Loucy (cell line): Measurements from ENCODE around the gene NRAS.

ENCODE experiments used
- H2AFZ ChIP-seq: fragments of 200-600 bp; sonication (generic); 2 replicates; pipeline ENCODE4 v1.6.0; 2016; ENCODE audit warnings: antibody characterized with exemption, mild to moderate bottlenecking, low read length, moderate library complexity
- H3F3A ChIP-seq: fragments of 200-600 bp; 2 replicates; pipeline ENCODE4 v1.6.0; 2016; ENCODE audit warnings: antibody characterized with exemption, low read depth, mild to moderate bottlenecking
- H3K27me3 ChIP-seq: fragments of 200-600 bp; sonication (generic); 2 replicates; pipeline ENCODE4 v1.6.1; 2014; ENCODE audit warnings: low read length, mild to moderate bottlenecking; ENCODE audit not compliant: insufficient read depth, poor library complexity, severe bottlenecking
- H3K36me3 ChIP-seq: fragments of 200-600 bp; sonication (generic); 2 replicates; pipeline ENCODE4 v1.6.1; 2016; ENCODE audit warnings: low read length; ENCODE audit not compliant: insufficient read depth
- H3K4me1 ChIP-seq: fragments of 200-600 bp; sonication (generic); 2 replicates; pipeline ENCODE4 v1.5.1; 2014; ENCODE audit warnings: low read length, mild to moderate bottlenecking; ENCODE audit not compliant: insufficient read depth, poor library complexity, severe bottlenecking
- H3K4me2 ChIP-seq: fragments of 200-600 bp; sonication (generic); 2 replicates; pipeline ENCODE4 v1.6.0; 2014; ENCODE audit warnings: antibody characterized with exemption, low read length, low read depth, mild to moderate bottlenecking; ENCODE audit not compliant: poor library complexity, severe bottlenecking
- H3K4me3 ChIP-seq: fragments of 200-600 bp; sonication (generic); 2 replicates; pipeline ENCODE4 v1.5.1; 2014; ENCODE audit warnings: low read length, mild to moderate bottlenecking, mixed read lengths; ENCODE audit not compliant: poor library complexity, severe bottlenecking
- H3K79me2 ChIP-seq: fragments of 200-600 bp; sonication (generic); 2 replicates; pipeline ENCODE4 v1.6.1; 2014; ENCODE audit warnings: low read length; ENCODE audit not compliant: insufficient read depth
- H3K9ac ChIP-seq: fragments of 200-600 bp; sonication (generic); 2 replicates; pipeline ENCODE4 v1.6.0; 2014; ENCODE audit warnings: mild to moderate bottlenecking, low read depth, low read length, moderate library complexity; ENCODE audit not compliant: poor library complexity, severe bottlenecking
- H3K9me2 ChIP-seq: fragments of 200-600 bp; sonication (generic); replicated peaks from 2 replicates; pipeline ENCODE4 v1.6.1; 2016; ENCODE audit warnings: low read depth, low read length, mixed read lengths
- H3K9me3 ChIP-seq: fragments of 200-600 bp; sonication (generic); 2 replicates; pipeline ENCODE4 v1.6.1; 2014; ENCODE audit warnings: mild to moderate bottlenecking, antibody characterized with exemption, low read length, low read depth; ENCODE audit not compliant: insufficient read depth
- H4K20me1 ChIP-seq: fragments of 200-600 bp; sonication (generic); 2 replicates; pipeline ENCODE4 v1.6.0; 2014; ENCODE audit warnings: antibody characterized with exemption, low read length, mild to moderate bottlenecking; ENCODE audit not compliant: insufficient read depth, poor library complexity, severe bottlenecking
- CTCF ChIP-seq: fragments of 200-600 bp; sonication (generic); conservative IDR thresholded peaks from 2 replicates; pipeline ENCODE4 v1.5.1; 2014; ENCODE audit warnings: mild to moderate bottlenecking, antibody characterized with exemption, low read length
- EZH2phosphoT487 ChIP-seq: fragments of 200-600 bp; IDR thresholded peaks from 2 replicates; pipeline ENCODE4 v1.6.1; 2018; ENCODE audit warnings: antibody characterized with exemption, mild to moderate bottlenecking, moderate library complexity, borderline replicate concordance

The NRAS gene

GRCh38 chr1:114716304-114717170, at the start of gene NRAS:
NRAS (minus strand) TSS chr1:114716771; CDS start chr1:114716160, 611 bp downstream.
- H3K9me3 ChIP-seq, result no peaks in the 10 kb centered on the region
- H3K36me3 ChIP-seq, result peaks cover 69% of the 10 kb centered on the region
- TF ChIP-seq EZH2phosphoT487 (no peak), CTCF (no peak)
- H3K9ac ChIP-seq, result peak within 1 kb of the TSS; percentile 97
- peak within 1 kb of the TSS; percentile 100 for H3K4me2 ChIP-seq
- no peaks in the 10 kb centered on the region for H3K9me2 ChIP-seq
- peaks cover 19% of the 10 kb centered on the region for H4K20me1 ChIP-seq
- H3K79me2 ChIP-seq, result peaks cover 41% of the 10 kb centered on the region
- peaks cover 11% of the 10 kb centered on the region for H3K4me1 ChIP-seq
- peaks cover 10% of the 10 kb centered on the region for H3F3A ChIP-seq
- H3K4me3 ChIP-seq, result peak within 1 kb of the TSS; percentile 94
- H2AFZ ChIP-seq, result peak within 1 kb of the TSS; percentile 88
- no peaks in the 10 kb centered on the region for H3K27me3 ChIP-seq

- no peaks in the 10 kb centered on the region for H3K36me3 ChIP-seq
- no peaks in the 10 kb centered on the region for H4K20me1 ChIP-seq
- H3F3A ChIP-seq, result no peaks in the 10 kb centered on the region
- no peak overlapping the region for H3K4me2 ChIP-seq
- no peak overlapping the region for H3K9ac ChIP-seq
- H2AFZ ChIP-seq, result no peak overlapping the region
- no peaks in the 10 kb centered on the region for H3K4me1 ChIP-seq
- H3K9me3 ChIP-seq, result no peaks in the 10 kb centered on the region
- peaks cover 7% of the 10 kb centered on the region for H3K27me3 ChIP-seq
- H3K9me2 ChIP-seq, result no peaks in the 10 kb centered on the region
- H3K79me2 ChIP-seq, result no peaks in the 10 kb centered on the region
- TF ChIP-seq CTCF, result no peak
- no peak for TF ChIP-seq EZH2phosphoT487
- H3K4me3 ChIP-seq, result no peak overlapping the region
These were observed 48.1 kb upstream of the NRAS start for GRCh38 chr1:114764689-114765088.

- peak overlapping the region; percentile 93 for H3K4me3 ChIP-seq
- no peak for TF ChIP-seq EZH2phosphoT487
- no peak for TF ChIP-seq CTCF
- peaks cover 9% of the 10 kb centered on the region for H3K27me3 ChIP-seq
- H3K36me3 ChIP-seq, result no peaks in the 10 kb centered on the region
- peaks cover 28% of the 10 kb centered on the region for H3K4me1 ChIP-seq
- H3K9me2 ChIP-seq, result no peaks in the 10 kb centered on the region
- H2AFZ ChIP-seq, result peak overlapping the region; percentile 71
- peak overlapping the region; percentile 97 for H3K9ac ChIP-seq
- peak overlapping the region; percentile 62 for H3K4me2 ChIP-seq
- no peaks in the 10 kb centered on the region for H3F3A ChIP-seq
- peaks cover 44% of the 10 kb centered on the region for H3K79me2 ChIP-seq
- no peaks in the 10 kb centered on the region for H3K9me3 ChIP-seq
- peaks cover 39% of the 10 kb centered on the region for H4K20me1 ChIP-seq
These were observed 41.8 kb upstream of the NRAS start for GRCh38 chr1:114758256-114758832.
